HL-60 (cell line): ENCODE results near the gene NANP.
"Not testable (repeated sequence)": the region's sequence is repeated elsewhere in the genome, so short reads cannot be mapped to it uniquely, and the experiment has no call there.

ENCODE experiments used
- DNase-seq, 2 experiments: peaks; one replicate each; pipeline ENCODE4 v3.0.0-alpha.2; 2010 to 2020; ENCODE audit warnings: low read depth in 1 of 2, low spot score in 1 of 2
- H3K27ac ChIP-seq: fragments of 250-450 bp; sonication (Bioruptor Pico); replicated peaks from 2 replicates; pipeline ENCODE4 v1.5.1; 2020; ENCODE audit warnings: mild to moderate bottlenecking, moderate library complexity
- H3K27me3 ChIP-seq: fragments of 250-450 bp; sonication (Bioruptor Pico); 2 replicates; pipeline ENCODE4 v1.5.1; 2021; ENCODE audit warnings: mild to moderate bottlenecking, moderate library complexity; ENCODE audit not compliant: insufficient read depth, poor library complexity, severe bottlenecking
- H3K4me3 ChIP-seq: replicated peaks from 2 replicates; pipeline ENCODE4 v1.5.1; 2011; ENCODE audit warnings: mild to moderate bottlenecking, control low read depth, low read length; ENCODE audit not compliant: insufficient read depth
- CTCF ChIP-seq: IDR thresholded peaks from one replicate; pipeline ENCODE4 v1.5.1; 2011; ENCODE audit warnings: low read length, control low read depth, inconsistent platforms; ENCODE audit not compliant: insufficient read depth
- GABPA ChIP-seq: IDR thresholded peaks from 2 replicates; pipeline ENCODE4 v1.6.1; 2012; ENCODE audit warnings: low read depth
- POLR2AphosphoS5 ChIP-seq: IDR thresholded peaks from 2 replicates; pipeline ENCODE4 v1.6.1; 2012; ENCODE audit warnings: low read depth
- SPI1 ChIP-seq: IDR thresholded peaks from 2 replicates; pipeline ENCODE4 v1.6.1; 2012; ENCODE audit warnings: low read depth, mild to moderate bottlenecking, borderline replicate concordance
- TF ChIP-seq, protein P1 (sequence below): IDR thresholded peaks from 2 replicates; pipeline ENCODE4 v1.6.1; 2012; ENCODE audit warnings: low read depth; ENCODE audit not compliant: insufficient replicate concordance

The NANP gene

GRCh38 chr20:25668446-25668845 lies 44.6 kb upstream of the NANP start:
- H3K27me3 ChIP-seq: no peaks in the 10 kb centered on the region
- no peak overlapping the region for H3K27ac ChIP-seq
- H3K4me3 ChIP-seq: no peak overlapping the region
- DNase-seq: no peak
- TF ChIP-seq, protein P1, sequence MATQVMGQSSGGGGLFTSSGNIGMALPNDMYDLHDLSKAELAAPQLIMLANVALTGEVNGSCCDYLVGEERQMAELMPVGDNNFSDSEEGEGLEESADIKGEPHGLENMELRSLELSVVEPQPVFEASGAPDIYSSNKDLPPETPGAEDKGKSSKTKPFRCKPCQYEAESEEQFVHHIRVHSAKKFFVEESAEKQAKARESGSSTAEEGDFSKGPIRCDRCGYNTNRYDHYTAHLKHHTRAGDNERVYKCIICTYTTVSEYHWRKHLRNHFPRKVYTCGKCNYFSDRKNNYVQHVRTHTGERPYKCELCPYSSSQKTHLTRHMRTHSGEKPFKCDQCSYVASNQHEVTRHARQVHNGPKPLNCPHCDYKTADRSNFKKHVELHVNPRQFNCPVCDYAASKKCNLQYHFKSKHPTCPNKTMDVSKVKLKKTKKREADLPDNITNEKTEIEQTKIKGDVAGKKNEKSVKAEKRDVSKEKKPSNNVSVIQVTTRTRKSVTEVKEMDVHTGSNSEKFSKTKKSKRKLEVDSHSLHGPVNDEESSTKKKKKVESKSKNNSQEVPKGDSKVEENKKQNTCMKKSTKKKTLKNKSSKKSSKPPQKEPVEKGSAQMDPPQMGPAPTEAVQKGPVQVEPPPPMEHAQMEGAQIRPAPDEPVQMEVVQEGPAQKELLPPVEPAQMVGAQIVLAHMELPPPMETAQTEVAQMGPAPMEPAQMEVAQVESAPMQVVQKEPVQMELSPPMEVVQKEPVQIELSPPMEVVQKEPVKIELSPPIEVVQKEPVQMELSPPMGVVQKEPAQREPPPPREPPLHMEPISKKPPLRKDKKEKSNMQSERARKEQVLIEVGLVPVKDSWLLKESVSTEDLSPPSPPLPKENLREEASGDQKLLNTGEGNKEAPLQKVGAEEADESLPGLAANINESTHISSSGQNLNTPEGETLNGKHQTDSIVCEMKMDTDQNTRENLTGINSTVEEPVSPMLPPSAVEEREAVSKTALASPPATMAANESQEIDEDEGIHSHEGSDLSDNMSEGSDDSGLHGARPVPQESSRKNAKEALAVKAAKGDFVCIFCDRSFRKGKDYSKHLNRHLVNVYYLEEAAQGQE: no peak
- no peak for TF ChIP-seq SPI1

DNA sequence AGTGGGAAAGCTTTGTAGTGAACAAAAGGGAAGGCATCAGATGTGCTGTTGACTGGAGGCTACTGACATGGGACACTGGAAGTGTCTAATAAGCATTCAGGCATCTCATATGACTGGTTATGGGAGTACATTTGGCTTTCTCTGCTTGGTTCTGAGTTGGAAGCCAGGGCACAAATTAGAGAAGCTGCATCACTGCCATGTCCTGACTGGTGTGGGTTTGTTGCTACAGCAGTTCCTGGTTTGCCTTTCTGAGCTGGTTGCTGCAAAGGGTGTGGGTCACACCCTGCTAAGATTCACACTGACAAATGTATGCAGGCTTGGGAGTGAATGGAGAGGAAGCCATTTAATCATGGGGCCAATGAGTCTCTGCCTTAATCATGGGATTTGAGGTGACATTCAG lies 36.2 kb upstream of the NANP start:
- TF ChIP-seq, protein P1: no peak
- no peak for TF ChIP-seq POLR2AphosphoS5
- no peak for TF ChIP-seq CTCF
- no peak for TF ChIP-seq GABPA
- TF ChIP-seq SPI1: no peak
- peak in 1 of 2 experiments; percentile 14 for DNase-seq
- H3K27ac ChIP-seq: no peak overlapping the region
- H3K27me3 ChIP-seq: no peaks in the 10 kb centered on the region
- H3K4me3 ChIP-seq: no peak overlapping the region

- Histone ChIP-seq H3K27me3 (no peaks in the 10 kb centered on the region), H3K27ac (no peak overlapping the region), H3K4me3 (no peak overlapping the region)
- TF ChIP-seq GABPA (no peak), CTCF (no peak), SPI1 (no peak), POLR2AphosphoS5 (no peak)
- TF ChIP-seq, protein P1: no peak
- DNase-seq: no peak
Observed at GRCh38 chr20:25654487-25654886, 30.7 kb upstream of the NANP start.

- not testable (repeated sequence) for H3K4me3 ChIP-seq, DNase-seq, H3K27me3 ChIP-seq, H3K27ac ChIP-seq
Observed at GRCh38 chr20:25652866-25653265, 29.1 kb upstream of the NANP start.
